Stimulated activated CD8-positive, alpha-beta memory T cell treated with anti-CD3 and anti-CD28 coated beads, Interleukin-7, amount 100 ng/mL, for 1 hour (primary cell): ENCODE measurements around the gene PLD3.

ENCODE experiments used
- DNase-seq, 2 donors: peaks; one replicate each; pipeline ENCODE4 v3.0.0-alpha.2; 2020; ENCODE audit warnings: low read depth in 2 of 2

Gene PLD3

GRCh38 chr19:40348125-40348913, at the start of gene PLD3, which contains the start of gene C19orf47:
Gene PLD3, plus strand, starts transcription at chr19:40348695. Its CDS starts 17,789 bp downstream, at chr19:40366484.
Gene C19orf47, minus strand, starts transcription at chr19:40348397. Its CDS starts 6,540 bp downstream, at chr19:40341857.
- DNase-seq = peak; percentile 94 to 96

- no peak for DNase-seq
These were observed 47.8 kb upstream of the PLD3 start for GRCh38 chr19:40300668-40301067.

- no peak for DNase-seq
These were observed 46.1 kb upstream of the PLD3 start for GRCh38 chr19:40302224-40303011.

GRCh38 chr19:40303765-40304164, 44.7 kb upstream of the PLD3 start:
- DNase-seq = no peak

- DNase-seq = no peak
These were observed 44.2 kb upstream of the PLD3 start for GRCh38 chr19:40304306-40304705.

- DNase-seq = peak; percentile 41 to 54
These were observed 43.1 kb upstream of the PLD3 start for GRCh38 chr19:40305403-40305802.

GRCh38 chr19:40309666-40310065, 38.8 kb upstream of the PLD3 start:
- no peak for DNase-seq

GRCh38 chr19:40312533-40312932, 36.0 kb upstream of the PLD3 start:
- DNase-seq = no peak

- DNase-seq = no peak
These were observed 35.1 kb upstream of the PLD3 start for GRCh38 chr19:40313229-40313983.

GRCh38 chr19:40314656-40315055, 33.8 kb upstream of the PLD3 start:
- no peak for DNase-seq

- no peak for DNase-seq
These were observed 32.6 kb upstream of the PLD3 start for GRCh38 chr19:40315812-40316470.

- no peak for DNase-seq
These were observed 31.2 kb upstream of the PLD3 start for GRCh38 chr19:40317338-40317737.

- no peak for DNase-seq
These were observed 27.9 kb upstream of the PLD3 start for GRCh38 chr19:40320558-40320935.

- no peak for DNase-seq
These were observed 27.4 kb upstream of the PLD3 start for GRCh38 chr19:40321076-40321475.

- no peak for DNase-seq
These were observed 26.8 kb upstream of the PLD3 start for GRCh38 chr19:40321566-40322270.

GRCh38 chr19:40322271-40322610, 26.3 kb upstream of the PLD3 start:
- no peak for DNase-seq

GRCh38 chr19:40322951-40323615, 25.4 kb upstream of the PLD3 start:
- no peak for DNase-seq

- no peak for DNase-seq
These were observed 24.8 kb upstream of the PLD3 start for GRCh38 chr19:40323705-40324104.

GRCh38 chr19:40326201-40326600, 22.3 kb upstream of the PLD3 start:
- no peak for DNase-seq

- DNase-seq = no peak
These were observed 17.4 kb upstream of the PLD3 start for GRCh38 chr19:40331052-40331451.

GRCh38 chr19:40332669-40333068, 15.8 kb upstream of the PLD3 start:
- no peak for DNase-seq
